Liver (tissue), 9 donors: ENCODE data around the gene KIFC3. TPM values are rescaled to one million over a fixed set of nuclear protein-coding genes. Genes with fewer than 3 reads are reported as not detected.

Experiments
- DNase-seq: peaks from one replicate; pipeline ENCODE4 v3.0.0-alpha.2; 2017; ENCODE audit warnings: low spot score
- H3K27ac ChIP-seq, 2 donors: one replicate each; pipeline ENCODE4 v1.7.0; 2013; ENCODE audit warnings: inconsistent platforms in 2 of 2, low read length in 2 of 2, control low read depth in 1 of 2, low read depth in 1 of 2, mild to moderate bottlenecking in 1 of 2
- H3K27me3 ChIP-seq, 4 donors: one replicate each; pipeline versions ENCODE4 v1.6.1 to v1.7.0; 2013; ENCODE audit warnings: low read length in 3 of 4, inconsistent platforms in 1 of 4, mild to moderate bottlenecking in 1 of 4, moderate library complexity in 1 of 4; ENCODE audit not compliant: control insufficient read depth in 4 of 4, insufficient read depth in 4 of 4
- H3K36me3 ChIP-seq, 4 donors: one replicate each; pipeline versions ENCODE4 v1.6.1 to v1.7.0; 2013; ENCODE audit warnings: low read length in 3 of 4, mild to moderate bottlenecking in 3 of 4, low read depth in 1 of 4, moderate library complexity in 1 of 4; ENCODE audit not compliant: control insufficient read depth in 4 of 4, insufficient read depth in 3 of 4
- H3K4me1 ChIP-seq, 4 donors: one replicate each; pipeline versions ENCODE4 v1.6.1 to v1.7.0; 2013; ENCODE audit warnings: low read length in 3 of 4, mild to moderate bottlenecking in 3 of 4, moderate library complexity in 1 of 4; ENCODE audit not compliant: control insufficient read depth in 4 of 4, insufficient read depth in 4 of 4
- H3K4me3 ChIP-seq, 3 donors: one replicate each; pipeline versions ENCODE4 v1.6.1 to v1.7.0; 2013; ENCODE audit warnings: low read length in 3 of 3, control low read depth in 1 of 3, low read depth in 1 of 3, mild to moderate bottlenecking in 1 of 3
- H3K9ac ChIP-seq, 2 donors: one replicate each; pipeline ENCODE4 v1.7.0; 2013; ENCODE audit warnings: low read length in 2 of 2, mild to moderate bottlenecking in 2 of 2, moderate library complexity in 2 of 2, control low read depth in 1 of 2, low read depth in 1 of 2
- H3K9me3 ChIP-seq, 4 donors: one replicate each; pipeline versions ENCODE4 v1.6.1 to v1.7.0; 2013; ENCODE audit warnings: low read length in 3 of 4; ENCODE audit not compliant: control insufficient read depth in 4 of 4
- ATF3 ChIP-seq: IDR thresholded peaks from 2 replicates; pipeline ENCODE4 v1.6.1; 2016; ENCODE audit warnings: antibody characterized with exemption
- CTCF ChIP-seq: fragments of 150-350 bp; IDR thresholded peaks from 2 replicates; pipeline ENCODE4 v1.5.1; 2017; ENCODE audit warnings: improper control_type of control experiment, low read depth, low read length; ENCODE audit not compliant: missing input control
- EGR1 ChIP-seq, 2 donors: IDR thresholded peaks; 2 replicates each; pipeline ENCODE4 v1.6.1; 2016 to 2018; ENCODE audit warnings: antibody characterized with exemption in 2 of 2, low read depth in 2 of 2
- FOXA1 ChIP-seq: IDR thresholded peaks from 2 replicates; pipeline ENCODE4 v1.6.1; 2016; ENCODE audit warnings: antibody characterized with exemption
- GABPA ChIP-seq, 2 donors: IDR thresholded peaks in 1 of 2; conservative IDR thresholded peaks in 1 of 2; 2 replicates each; pipeline ENCODE4 v1.6.1; 2016; ENCODE audit warnings: antibody characterized with exemption in 2 of 2, mild to moderate bottlenecking in 1 of 2, moderate library complexity in 1 of 2
- HNF4A ChIP-seq, 2 donors: conservative IDR thresholded peaks; 2 replicates each; pipeline ENCODE4 v1.6.1; 2016; ENCODE audit warnings: antibody characterized with exemption in 2 of 2, mild to moderate bottlenecking in 2 of 2
- HNF4G ChIP-seq: IDR thresholded peaks from 2 replicates; pipeline ENCODE4 v1.6.1; 2016; ENCODE audit warnings: antibody characterized with exemption
- JUND ChIP-seq, 2 donors: IDR thresholded peaks; 2 replicates each; pipeline ENCODE4 v1.6.1; 2016; ENCODE audit warnings: antibody characterized with exemption in 2 of 2
- NR2F2 ChIP-seq: IDR thresholded peaks from 2 replicates; pipeline ENCODE4 v1.6.1; 2016; ENCODE audit warnings: antibody characterized with exemption
- RAD21 ChIP-seq, 2 donors: IDR thresholded peaks; 2 replicates each; pipeline ENCODE4 v1.6.1; 2016; ENCODE audit warnings: antibody characterized with exemption in 2 of 2, mild to moderate bottlenecking in 2 of 2
- REST ChIP-seq: IDR thresholded peaks from 2 replicates; pipeline ENCODE4 v1.6.1; 2016; ENCODE audit warnings: antibody characterized with exemption, mild to moderate bottlenecking
- SP1 ChIP-seq: IDR thresholded peaks from 2 replicates; pipeline ENCODE4 v1.6.1; 2018; ENCODE audit warnings: antibody characterized with exemption, mild to moderate bottlenecking
- TAF1 ChIP-seq: conservative IDR thresholded peaks from 2 replicates; pipeline ENCODE4 v1.6.1; 2016; ENCODE audit warnings: antibody characterized with exemption, mild to moderate bottlenecking
- YY1 ChIP-seq: IDR thresholded peaks from 2 replicates; pipeline ENCODE4 v1.6.1; 2016; ENCODE audit warnings: antibody characterized with exemption, mild to moderate bottlenecking
- ZBTB33 ChIP-seq: IDR thresholded peaks from 2 replicates; pipeline ENCODE4 v1.6.1; 2016; ENCODE audit warnings: antibody characterized with exemption
- WGBS: extraction: QIAGEN DNeasy Blood & Tissue Kit; methylation state at CpG from one replicate; pipeline ENCODE4 v1.1.7; 2013; 5-methylcytosine and 5-hydroxymethylcytosine counted together
- polyA plus RNA-seq, 2 donors: library from polyadenylated mRNA; stranded (reverse) in 1 of 2; unstranded in 1 of 2; fragments of 200-250 nt in 1 of 2; fragments of >200 nt in 1 of 2; fragmentation: Nextera tagmentation in 1 of 2; extraction: Ambion mirVana in 1 of 2; gene quantifications; one replicate each; pipeline versions ENCODE4 v1.2.1 to v1.2.3, GENCODE V29; 2013 to 2015
- total RNA-seq, 2 donors: library from RNA; depleted of rRNA; stranded (reverse); fragments of >200 nt; gene quantifications; one replicate each; pipeline ENCODE4 v1.2.3, GENCODE V29; 2014
- donor health status: healthy.
- donor health status: healthy.
- donor health status: healthy.
- donor health status: healthy.
- donor health status: healthy.

Gene KIFC3
- total and polyA plus RNA-seq, 4 donors, result 16.5 to 103 (median 27.4) TPM

GRCh38 chr16:57786632-57787518 lies 15.4 kb downstream of the KIFC3 start:
- DNase-seq, result no peak
- H3K9me3 ChIP-seq, result no peaks in the 10 kb centered on the region
- H3K27ac ChIP-seq, result peak overlapping the region; percentile 32 to 52
- H3K9ac ChIP-seq, result no peak overlapping the region
- peaks cover 3 to 40% (median 12%) of the 10 kb centered on the region in 4 donors for H3K36me3 ChIP-seq
- 80% methylated on average over 26 of the region's 26 CpGs for WGBS
- TF ChIP-seq HNF4A (conservative IDR thresholded peaks at IDR 0.05), result no peak
- peak in 1 of 2 donors; percentile 4 for TF ChIP-seq RAD21 (IDR thresholded peaks at IDR 0.05)
- H3K4me1 ChIP-seq, result peaks cover 5 to 39% (median 36%) of the 10 kb centered on the region in 4 donors
- H3K27me3 ChIP-seq, result no peaks in the 10 kb centered on the region
- H3K4me3 ChIP-seq, result no peak overlapping the region

GRCh38 chr16:57785924-57786323 lies 16.4 kb downstream of the KIFC3 start:
- H3K9me3 ChIP-seq, result no peaks in the 10 kb centered on the region
- H3K27me3 ChIP-seq, result no peaks in the 10 kb centered on the region
- TF ChIP-seq CTCF (no peak), FOXA1 (no peak), RAD21 (IDR thresholded peaks at IDR 0.05) (no peak), SP1 (no peak), TAF1 (no peak), HNF4A (conservative IDR thresholded peaks at IDR 0.05) (no peak), EGR1 (IDR thresholded peaks at IDR 0.05; ENCODE audit: low read depth in 2 of 2) (no peak), ATF3 (no peak), REST (no peak), NR2F2 (no peak), YY1 (no peak), ZBTB33 (no peak), GABPA (IDR thresholded peaks at IDR 0.05 in 1 of 2, conservative IDR thresholded peaks at IDR 0.05 in 1 of 2) (no peak), JUND (IDR thresholded peaks at IDR 0.05) (no peak), HNF4G (no peak)
- peaks cover 3 to 40% (median 12%) of the 10 kb centered on the region in 4 donors for H3K36me3 ChIP-seq
- 95% methylated on average over 8 of the region's 8 CpGs for WGBS
- peak overlapping the region in 1 of 2 donors; percentile 20 for H3K27ac ChIP-seq
- no peak overlapping the region for H3K4me3 ChIP-seq
- no peak for DNase-seq
- no peak overlapping the region for H3K9ac ChIP-seq
- peaks cover 6 to 33% (median 29%) of the 10 kb centered on the region in 4 donors for H3K4me1 ChIP-seq
